Activated CD8-positive, alpha-beta memory T cell treated with anti-CD3 and anti-CD28 coated beads for 1 hour (primary cell): Measurements from ENCODE around the gene SPDYE17.
"Not testable (repeated sequence)": the region's sequence is repeated elsewhere in the genome, so short reads cannot be mapped to it uniquely, and the experiment has no call there.

ENCODE experiments used
- DNase-seq, 2 donors: peaks; one replicate each; pipeline ENCODE4 v3.0.0-alpha.2; 2020; ENCODE audit warnings: low read depth in 1 of 2; ENCODE audit errors: extremely low read depth in 1 of 2

SPDYE17 gene

GRCh38 chr7:76974793-76975579, 57.2 kb downstream of the SPDYE17 start:
- not testable (repeated sequence) for DNase-seq

GRCh38 chr7:76974336-76974735, 57.8 kb downstream of the SPDYE17 start:
- DNase-seq = not testable (repeated sequence)

- DNase-seq = not testable (repeated sequence)
Measured at GRCh38 chr7:76972391-76972790, 59.8 kb downstream of the SPDYE17 start.
